Activated CD4-positive, CD25-positive, alpha-beta regulatory T cell treated with anti-CD3 and anti-CD28 coated beads, Interleukin-2, amount 50 U/mL, for 16 hours (primary cell): ENCODE data around the gene CALM1.

Source experiments
- DNase-seq: peaks from one replicate; pipeline ENCODE4 v3.0.0-alpha.2; 2020; ENCODE audit warnings: low read depth, low spot score

The CALM1 gene

DNA sequence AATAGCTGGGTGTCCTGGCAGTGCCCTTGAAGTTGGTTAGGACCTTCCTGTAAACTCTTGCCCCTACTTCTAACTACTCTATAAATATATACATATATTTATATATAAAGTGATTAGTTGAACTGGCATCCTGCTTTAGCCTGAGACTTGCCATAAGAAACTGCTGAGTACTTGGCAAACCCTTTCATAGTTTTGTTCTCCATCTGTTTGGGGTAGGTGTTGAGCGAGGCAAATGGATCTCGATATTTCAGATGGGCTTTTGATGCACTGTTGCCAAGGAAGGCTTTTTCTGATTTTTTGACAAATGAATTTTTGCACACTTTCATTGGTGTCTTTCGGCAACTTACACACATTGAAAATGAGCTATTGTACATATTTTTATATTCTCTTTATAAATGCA lies 10.4 kb downstream of the CALM1 start:
- DNase-seq = no peak

DNA sequence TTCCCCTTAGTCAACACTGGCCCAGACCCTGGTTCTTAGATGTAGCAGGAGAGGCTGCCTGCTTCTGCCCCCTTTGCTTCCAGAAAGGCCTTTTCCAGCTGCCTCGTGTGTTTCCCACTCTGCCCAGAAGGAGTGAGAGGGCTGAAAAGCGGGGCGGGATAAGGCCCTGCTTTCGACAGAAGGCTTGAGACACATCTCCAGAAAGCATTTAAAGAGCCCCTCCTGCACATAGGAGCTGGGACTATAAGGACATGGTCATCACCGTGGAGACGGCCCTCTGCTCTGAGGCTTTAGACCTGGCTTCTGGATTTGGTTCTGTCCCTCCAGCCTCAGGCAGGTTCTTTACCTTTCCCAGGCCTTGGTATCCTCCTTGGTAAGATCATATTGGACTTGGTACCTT lies 11.9 kb downstream of the CALM1 start:
- no peak for DNase-seq

DNA sequence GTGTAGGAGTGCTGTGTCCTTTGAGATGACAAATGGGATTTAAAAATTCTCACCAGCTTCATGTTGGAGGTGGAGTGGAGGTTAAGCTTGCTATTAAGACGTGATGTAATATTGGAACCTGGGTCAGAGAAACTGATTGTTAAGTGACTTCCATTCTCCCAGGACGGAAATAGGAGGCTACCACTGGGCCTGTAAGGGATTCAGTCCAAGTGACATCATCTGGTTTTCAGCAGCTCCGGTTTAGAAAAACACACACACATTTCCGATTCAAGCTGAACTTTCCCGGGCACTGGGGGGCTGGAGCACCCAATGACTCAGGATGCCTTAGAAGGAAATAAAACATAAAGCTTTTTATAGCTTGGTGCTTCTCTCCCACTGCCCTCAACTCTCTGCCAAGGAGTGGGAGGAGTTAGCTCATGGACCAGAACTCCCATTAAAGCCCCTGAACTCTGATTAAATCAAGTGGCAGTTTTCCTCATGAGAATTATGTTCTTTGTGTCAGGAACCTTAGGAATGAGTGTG lies 12.4 kb downstream of the CALM1 start:
- no peak for DNase-seq

DNA sequence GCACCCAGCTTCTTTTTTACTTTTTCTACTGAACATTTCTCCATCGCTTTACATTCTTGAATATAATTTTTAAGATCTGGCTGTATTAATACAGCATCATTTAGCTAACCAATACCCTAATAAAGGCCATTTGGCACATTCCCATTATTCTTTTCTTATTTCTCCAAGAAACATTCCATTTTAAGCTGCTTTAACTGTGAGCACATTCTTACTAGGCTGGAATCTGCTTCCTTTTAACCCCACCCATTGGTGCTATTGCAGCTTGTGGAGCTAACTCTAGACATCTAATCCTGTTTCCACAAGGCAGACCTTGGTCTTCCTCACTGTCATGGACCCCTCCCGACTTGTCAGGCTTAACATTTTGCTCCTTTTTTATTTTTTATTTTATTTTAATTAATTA lies 15.2 kb downstream of the CALM1 start:
- no peak for DNase-seq

DNA sequence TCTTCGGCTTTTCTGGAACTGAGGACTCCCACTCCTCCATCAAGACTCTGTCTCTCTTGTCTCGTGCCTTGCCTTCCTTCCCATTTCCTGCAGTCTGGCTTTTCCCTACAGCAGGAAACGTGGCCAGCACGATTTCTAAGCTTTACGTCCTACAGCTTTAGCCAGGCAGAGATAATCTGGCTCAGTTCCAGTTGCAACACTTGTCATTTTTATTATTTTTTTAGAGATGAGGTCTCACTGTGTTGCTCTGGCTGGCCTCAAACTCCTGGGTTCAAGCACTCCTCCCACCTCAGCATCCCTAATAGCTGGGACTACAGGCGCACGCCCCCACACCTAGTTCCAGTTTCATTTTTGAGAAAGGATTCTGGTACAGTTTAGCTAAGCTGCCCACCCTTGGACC lies 19.9 kb downstream of the CALM1 start:
- no peak for DNase-seq

DNA sequence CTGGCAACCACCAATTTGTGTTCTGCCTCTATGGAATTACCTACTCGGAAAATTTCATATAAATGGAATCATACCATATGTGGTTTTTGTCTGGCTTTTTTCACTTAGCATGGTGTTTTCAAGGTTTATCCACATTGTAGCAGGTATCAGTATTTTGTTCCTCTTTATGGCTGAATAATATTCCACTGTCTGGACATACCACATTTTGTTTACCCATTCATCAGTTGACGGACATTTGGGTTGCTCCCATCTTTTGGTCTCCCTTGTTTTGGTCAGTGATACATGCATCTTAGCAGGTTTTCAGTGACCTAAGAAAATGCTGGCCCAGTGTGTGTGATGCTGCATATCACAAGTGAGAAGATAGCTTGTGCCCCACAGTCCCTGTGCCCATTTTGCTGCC lies 21.2 kb downstream of the CALM1 start:
- DNase-seq = no peak

DNA sequence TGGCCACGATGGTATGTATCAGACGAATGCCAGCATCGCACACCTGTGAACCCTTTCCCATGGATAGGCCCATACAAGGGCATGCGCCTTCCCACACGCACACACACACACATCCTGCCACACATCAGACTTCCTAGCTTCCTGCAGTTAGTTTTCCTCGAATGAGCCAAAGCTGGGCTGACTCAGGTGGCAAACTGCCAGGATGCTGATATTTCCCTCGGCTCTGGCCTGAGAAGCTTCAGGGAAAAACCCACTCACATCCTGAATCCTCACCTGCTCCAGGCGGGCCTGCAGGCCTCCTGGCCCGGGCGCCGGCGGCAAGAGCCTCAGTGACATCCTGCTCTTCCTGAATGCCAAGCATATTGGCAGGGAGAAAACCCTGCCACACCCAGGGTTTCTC lies 22.4 kb downstream of the CALM1 start:
- no peak for DNase-seq

DNA sequence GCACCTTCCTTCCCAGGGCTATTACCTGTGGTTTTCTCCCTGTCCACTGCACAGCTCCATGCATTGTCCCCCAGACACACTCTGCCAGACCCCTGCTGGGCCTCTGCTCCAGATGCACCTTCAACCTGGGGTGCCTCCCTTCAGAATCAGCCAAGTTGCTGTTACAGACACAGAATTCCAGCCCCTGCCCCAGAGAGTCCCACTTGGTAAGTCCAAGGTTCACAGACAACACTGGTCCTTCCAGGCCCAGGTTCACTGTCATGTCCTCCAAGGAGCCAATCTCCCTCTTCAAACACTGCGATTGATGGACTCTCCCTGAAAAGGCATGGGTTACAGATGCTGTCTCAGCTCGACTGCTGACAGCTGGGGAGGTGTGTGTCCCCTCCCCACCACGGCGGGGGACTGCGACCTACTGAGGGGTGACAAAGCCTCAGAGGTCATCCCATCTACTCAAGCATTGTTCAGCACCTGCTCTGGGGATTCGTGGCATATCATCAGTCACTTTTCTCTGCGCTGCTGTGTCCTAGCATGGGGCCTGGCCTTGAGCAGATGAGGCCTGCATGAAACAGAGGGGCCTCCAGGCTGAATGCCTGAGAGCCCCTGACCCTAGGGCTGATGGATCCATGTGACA lies 24.3 kb downstream of the CALM1 start:
- DNase-seq = no peak

DNA sequence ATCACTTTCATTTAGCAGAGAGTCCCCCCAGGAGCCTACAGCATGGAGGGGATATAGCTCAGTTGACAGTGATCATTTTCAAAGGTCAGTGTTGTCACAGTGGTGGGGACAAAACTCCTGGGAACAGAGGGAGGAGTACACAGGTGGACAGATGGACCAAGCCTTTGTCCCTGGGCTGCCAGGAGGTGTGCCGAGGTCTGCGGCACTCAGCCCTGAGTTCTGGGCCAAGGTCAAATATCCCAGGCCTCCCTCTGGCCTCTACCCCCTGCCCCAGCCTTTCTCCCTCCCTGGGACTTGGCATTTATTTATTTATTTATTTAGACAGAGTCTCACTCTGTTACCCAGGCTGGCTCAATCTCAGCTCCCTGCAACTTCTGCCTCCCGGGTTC lies 24.8 kb downstream of the CALM1 start:
- no peak for DNase-seq

DNA sequence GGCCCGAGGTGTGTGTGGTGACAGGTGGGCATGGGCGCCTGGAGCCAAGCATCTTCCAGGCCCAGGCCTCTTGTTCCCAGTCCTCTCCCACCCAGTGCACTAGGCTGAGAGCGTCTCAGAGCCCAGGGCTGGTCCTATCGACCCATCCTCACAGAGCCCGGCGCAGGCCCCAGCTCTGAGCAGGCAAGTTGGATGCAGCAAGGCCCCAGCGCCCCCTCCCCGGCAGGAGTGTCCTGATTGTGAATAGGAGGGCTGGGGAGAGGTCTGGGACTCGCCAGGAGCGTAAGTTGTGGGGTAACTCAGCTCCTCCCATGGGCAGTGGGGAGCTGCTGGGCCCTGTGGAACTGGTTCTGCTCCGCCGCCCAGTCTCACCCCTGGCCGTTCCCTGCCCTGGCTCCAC lies 26.3 kb downstream of the CALM1 start:
- DNase-seq = no peak

DNA sequence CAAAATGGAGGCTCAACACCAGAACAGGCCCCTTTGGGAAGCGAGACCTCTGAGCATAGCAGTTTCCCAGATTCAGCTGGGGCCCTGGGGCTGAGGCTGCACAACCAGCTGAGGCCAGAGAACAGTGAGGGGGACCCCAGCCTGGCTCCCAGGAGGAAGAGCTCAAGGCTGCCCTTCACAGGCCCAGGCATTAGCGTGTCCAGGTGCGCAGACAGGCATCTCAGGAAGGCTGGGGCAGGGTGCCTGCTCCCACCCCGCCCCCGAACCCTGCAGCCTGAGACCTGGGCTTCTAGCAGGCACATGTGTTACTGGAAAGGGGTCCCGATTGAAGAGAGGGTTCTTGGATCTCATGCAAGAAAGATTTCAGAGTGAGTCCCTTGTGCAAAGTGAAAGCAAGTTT lies 27.2 kb downstream of the CALM1 start:
- DNase-seq = no peak

DNA sequence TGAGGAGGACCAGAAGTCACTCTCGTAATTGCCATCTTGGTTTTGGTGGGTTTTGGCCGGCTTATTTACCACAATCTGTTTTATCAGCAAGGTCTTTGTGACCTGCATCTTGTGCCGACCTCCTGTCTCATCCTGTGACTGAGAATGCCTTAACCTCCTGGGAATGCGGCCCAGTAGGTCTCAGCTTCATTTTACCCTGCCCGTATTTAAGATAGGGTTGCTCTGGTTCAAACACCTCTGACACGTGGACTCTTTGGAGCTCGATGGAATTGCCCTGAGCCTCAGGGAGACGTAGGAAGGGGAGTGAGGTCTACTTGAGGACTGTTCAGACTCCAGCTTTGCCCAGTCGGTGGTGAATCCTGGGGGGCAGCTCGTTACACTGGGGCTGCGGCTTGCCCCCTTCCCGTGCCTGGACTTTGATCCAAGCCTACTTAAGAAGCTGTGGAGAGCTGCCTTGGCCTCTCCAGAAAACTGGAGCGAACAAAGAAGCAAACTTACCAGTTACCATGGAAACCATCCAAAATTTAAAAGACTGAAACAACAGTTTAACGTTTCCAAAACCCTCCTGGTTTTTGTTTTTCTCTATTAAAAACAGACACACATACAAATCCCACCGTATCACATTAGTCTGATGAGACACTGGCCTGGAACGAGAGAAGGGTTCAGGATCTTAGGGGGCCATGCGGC lies 28.0 kb downstream of the CALM1 start:
- DNase-seq = no peak

DNA sequence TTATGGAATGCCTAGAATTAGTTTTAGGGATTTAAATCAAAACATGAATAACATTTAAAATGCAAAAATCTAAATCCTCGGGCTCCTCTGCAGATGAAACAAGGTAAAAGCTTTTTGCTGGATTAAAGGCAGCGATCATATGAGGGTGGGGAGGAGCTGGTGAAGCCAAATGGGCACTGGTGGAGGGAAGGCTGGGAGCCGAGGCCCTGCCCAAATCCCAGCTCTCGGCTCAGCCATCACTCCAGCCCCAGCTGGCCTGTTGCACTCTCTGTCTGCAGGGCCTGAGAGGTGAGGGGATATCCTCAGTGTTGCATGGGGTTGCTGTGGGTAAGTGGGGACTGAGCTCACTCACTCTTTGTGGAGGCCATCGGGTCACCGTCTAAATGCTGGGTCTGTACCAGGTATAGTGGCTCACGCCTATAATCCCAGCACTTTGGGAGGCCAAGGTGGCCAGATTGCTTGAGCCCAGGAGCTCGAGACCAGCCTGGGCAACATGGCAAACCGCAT lies 28.6 kb downstream of the CALM1 start:
- DNase-seq = no peak

DNA sequence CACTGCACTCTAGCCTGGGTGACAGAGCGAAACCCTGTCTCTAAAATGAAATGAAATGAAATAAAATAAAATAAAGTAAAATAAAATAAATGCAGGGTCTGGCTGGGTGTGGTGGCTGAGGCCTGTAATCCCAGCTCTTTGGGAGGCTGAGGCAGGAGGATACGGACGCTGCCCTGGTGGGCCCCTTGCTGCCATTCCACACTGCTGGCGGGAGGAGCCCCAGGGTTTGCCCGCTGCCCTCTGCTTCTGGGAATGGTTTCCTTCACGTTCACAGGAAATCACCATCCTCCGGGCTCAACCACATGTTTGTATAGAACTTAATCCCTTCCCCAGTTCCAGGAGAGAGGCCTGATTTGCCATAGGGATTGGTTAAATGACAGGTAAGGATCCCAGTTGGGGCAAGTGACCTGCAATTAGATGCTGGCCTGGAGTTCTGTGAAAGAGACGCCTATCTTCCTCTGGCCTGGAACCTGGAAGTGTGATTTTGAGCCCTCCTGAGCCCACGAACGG lies 29.3 kb downstream of the CALM1 start:
- DNase-seq = no peak

DNA sequence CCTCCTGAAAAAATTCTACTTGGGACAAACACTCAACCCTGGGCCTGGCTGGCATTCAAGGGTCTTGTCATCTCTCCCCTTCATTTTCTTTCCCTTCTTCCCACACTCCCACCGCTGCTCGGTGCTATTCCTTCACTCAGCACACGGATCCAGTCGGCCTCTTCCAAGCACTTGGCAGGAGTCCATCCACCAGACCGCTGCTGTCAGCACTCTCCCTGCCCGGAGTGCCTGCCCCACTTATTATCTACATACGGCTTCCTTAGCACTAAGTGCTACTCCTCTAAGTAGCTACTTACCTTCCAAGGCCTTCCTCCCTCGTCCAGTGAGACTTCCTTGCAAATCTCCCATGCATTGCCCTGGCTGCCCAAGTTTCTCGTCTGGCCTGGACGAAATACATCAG lies 29.8 kb downstream of the CALM1 start:
- DNase-seq = no peak

DNA sequence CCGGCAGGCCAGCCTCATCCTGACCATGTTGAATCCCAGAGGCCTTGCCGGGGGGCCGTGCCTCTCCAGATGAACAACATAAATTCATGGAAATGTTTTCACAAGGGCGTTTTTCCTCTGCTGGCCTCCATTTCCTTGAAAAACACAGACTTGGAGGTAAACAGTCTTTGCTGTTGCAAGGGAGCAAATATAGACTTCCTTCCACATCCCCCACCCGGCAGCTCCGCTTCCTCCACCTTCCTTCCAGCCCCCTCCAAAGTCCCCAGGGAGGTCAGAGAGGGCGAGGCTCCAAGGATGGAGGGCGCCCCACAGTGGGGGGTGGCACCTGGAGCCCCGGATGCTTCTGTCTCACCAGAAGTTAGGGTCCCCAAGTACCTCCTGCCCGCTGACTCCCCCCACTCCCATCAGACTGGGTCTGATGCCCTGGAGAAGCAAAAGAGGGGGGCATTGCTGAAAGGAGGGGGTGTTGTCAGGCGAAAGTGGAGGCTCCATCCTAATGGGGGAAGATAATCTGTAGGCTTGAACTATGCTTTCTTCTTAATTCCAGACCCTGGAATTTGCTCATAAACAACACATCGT lies 31.1 kb downstream of the CALM1 start:
- no peak for DNase-seq

DNA sequence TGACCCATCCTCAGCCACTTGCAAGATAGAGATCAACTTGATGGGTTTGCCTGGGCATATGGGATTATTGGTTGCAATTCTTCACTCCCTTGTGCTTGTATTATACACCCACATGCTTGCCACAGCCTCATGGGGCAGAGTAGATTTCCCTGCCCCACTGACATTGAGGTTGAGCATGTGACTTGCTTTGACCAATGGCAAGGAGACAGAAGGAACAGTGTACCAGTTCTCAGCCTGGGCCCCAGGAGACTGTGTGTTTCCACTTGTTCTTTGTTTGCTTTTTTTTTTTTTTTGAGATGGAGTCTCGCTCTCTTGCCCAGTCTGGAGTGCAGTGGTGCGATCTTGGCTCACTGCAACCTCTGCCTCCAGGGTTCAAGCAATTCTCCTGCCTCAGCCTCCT lies 31.8 kb downstream of the CALM1 start:
- DNase-seq = no peak

DNA sequence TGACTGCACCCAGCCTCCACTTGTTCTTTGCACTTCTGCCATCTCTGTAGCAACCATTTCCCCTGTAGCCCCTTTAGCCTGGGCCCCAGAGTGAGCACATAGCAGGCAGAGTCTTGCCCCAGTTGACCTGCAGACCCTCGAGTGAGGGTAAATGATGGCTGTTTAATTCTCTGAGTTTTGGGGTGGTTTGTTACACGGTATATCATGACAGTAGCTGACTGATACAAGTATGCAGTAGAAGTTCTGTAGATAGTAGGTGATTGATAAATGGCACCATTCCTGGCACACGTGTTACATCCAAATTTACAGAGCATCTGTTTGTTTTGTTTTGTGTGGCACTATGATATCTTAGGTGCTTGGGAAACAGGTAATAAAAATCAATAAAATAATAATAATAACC lies 32.4 kb downstream of the CALM1 start:
- no peak for DNase-seq

DNA sequence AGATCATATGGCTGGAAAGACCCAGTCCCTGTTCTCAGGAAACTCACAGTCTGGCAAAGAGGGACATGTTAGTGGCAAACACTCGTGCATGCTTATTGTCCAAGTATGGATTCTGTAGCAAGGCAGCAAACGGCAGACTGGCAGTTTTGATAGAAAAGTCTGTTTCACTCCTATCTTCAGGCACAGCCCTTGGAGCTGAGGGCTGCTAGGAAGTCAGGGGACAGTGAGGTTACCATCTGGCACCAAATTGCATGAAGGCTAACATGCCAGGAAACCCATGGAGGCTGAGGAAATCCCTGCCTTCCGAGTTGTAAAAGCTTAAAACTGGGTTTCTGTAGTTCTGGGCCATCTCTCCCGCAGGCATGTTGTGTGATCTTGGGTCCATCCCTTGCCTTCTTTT lies 32.9 kb downstream of the CALM1 start:
- DNase-seq = no peak

DNA sequence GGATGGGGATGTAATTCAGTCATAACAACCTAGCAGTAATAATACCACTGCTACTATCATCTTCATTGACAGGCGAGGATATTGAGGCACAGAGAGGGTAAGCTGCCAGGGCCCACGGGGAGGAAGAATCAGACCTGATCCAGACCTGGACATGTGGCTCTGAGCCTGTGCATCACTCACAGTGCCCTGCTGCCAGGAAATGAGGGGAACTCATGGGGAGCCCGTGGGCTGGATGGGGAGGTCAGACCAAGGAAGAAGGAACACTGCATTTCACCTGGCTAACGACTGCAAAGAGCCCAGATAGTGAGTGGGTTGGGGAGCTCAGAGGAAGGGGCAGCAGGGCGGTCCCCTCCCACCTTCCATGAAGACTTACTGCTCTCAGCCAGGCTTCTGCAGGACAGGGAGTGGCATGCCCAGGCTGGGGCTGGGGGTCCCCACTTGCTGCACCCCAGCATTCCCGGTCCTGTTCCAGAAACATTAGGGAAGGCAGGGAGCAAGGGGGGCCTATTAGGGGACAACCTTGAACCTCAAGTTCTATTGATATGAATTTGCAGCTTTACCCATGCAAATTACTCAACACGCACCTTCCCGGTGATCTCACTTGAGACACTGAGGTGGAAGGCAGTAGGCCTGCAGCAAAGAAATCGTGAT lies 37.7 kb downstream of the CALM1 start:
- DNase-seq = no peak

DNA sequence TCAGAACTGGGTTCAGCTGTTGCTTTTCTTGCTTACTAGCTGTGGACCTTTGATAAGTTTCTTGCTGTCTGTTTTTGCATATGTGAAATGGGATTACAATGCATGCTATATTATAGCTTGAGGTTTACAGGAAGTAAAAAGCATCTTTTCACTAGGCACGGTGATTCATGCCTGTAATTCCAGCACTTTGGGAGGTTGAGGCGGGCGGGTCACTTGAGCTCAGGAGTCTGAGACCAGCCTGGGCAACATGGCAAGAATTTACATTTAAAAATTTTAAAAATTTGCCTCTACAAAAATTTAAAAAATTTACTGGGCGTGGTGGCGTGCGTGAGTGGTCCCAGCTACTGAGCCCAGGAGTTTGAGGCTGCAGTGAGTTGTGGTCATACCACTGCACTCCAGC lies 42.0 kb downstream of the CALM1 start:
- DNase-seq = no peak

DNA sequence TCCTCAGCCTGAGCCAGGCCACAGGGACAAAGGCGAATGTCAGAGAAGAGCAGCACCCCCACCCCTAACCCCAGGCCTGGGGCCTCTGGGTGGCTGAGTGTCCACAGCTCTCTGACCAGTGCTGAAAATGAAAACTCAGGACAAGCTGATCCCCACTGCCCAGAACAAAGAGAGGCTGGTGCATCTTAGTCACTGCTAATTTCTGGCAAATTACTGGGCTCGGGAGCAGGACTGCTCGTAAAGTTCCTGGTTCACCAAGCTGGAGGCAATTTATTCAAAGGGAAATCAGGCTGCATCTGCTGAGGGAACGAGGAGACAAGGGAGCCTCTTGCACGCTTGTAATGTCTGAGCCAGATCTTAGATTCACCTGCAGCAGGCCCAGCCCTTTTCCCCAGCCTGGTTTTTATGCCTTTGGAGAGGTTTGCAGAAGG lies 43.2 kb downstream of the CALM1 start:
- no peak for DNase-seq
